Right forelimb (tissue), 1 donor: Measurements from ENCODE around the gene SERINC4.
"Not testable (repeated sequence)": the region's sequence is repeated elsewhere in the genome, so short reads cannot be mapped to it uniquely, and the experiment has no call there.

Experiments used
- DNase-seq: peaks from one replicate; pipeline ENCODE4 v3.0.0-alpha.2; 2018

Gene SERINC4

DNA sequence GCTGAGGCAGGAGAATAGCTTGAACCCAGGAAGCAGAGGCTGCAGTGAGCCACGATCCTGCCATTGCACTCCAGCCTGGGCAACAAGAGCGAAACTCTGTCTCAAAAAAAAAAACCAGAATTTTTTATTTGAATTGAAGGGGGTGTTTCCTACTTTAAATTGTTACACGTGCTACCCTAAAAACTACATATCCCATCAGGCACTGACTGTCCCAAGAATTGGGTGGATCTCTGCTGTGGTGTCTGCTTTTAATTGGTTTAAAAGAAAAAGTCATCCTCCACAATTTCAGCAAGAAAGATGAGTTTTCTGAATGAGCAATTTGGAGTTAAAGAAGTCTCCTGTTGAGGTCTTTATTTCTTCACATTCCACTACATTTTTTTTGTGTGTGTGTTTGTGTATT lies 51.6 kb downstream of the SERINC4 start:
- DNase-seq, result no peak

DNA sequence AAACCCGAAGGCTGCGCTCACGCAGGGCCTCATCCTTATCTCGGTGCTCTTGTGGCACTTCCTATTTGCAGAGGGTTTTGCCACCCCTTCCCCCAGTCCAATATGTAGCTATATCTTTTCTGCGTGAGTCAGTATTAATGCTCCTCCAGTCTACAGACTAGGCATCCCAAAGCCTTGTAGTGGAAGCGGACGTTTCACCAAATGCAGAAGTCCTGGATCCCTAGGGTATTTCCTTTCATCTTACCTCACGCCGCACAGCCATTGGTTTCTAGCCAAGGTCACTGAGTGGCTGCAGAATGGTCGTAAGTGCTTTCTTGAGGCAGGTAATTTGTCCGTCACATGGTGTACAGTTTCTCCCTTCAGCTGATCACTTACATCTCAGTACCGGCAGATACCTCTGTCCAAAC lies 53.1 kb downstream of the SERINC4 start:
- DNase-seq, result not testable (repeated sequence)

DNA sequence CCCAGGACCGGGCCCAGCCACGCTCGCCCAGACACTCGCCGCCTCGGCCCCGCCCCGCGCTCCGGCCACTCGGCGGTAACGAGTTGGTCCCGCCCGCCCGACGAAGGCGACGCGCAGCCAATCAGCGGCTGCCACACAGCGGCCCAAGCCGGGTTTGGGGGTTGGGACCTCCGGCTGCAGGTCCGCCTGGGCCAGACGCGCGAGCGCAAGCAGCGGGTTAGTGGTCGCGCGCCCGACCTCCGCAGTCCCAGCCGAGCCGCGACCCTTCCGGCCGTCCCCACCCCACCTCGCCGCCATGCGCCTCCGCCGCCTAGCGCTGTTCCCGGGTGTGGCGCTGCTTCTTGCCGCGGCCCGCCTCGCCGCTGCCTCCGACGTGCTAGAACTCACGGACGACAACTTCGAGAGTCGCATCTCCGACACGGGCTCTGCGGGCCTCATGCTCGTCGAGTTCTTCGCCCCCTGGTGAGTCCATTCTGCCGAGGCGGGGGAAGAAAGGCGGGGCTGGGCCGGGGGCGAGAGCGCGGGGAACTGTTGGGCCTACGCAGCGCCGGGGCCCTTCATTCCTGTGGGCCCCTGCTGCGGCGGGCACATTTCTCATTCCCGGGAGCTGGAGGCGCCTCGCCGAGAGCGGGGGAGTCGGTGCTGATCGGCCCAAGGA lies 53.6 kb downstream of the SERINC4 start, which contains the start of gene PDIA3:
PDIA3 (plus strand) TSS at position 194 of the 658 bp plus-strand sequence; CDS start at position 296, 102 bp downstream.
- peak; percentile 96 for DNase-seq
